ENCODE results near the gene GGNBP2.

DNA sequence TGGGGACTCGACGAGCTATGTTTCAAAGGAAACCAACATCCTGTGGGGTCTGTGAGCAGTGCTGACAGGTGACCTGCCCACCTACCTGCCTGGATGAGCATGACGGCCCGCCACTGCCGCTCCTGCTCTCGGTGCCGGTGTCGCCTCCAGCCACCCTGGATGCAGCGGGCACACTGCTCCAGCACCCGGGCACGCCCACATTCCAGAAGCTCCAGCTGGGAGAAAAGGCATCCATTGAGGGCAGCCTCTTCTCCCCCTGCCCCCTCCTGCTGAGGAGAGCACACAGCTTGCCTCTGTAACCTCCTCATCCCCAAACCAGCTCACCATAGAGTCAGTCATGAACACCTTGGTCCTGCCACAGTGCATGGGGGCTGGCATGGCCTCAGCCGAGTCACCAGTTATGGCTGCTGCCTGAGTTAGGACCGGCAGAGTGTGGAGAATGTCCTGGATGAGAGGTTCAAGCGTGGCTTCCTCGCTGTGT, 43.9 kb upstream of the GGNBP2 start:
- TF ChIP-seq, protein P1, sequence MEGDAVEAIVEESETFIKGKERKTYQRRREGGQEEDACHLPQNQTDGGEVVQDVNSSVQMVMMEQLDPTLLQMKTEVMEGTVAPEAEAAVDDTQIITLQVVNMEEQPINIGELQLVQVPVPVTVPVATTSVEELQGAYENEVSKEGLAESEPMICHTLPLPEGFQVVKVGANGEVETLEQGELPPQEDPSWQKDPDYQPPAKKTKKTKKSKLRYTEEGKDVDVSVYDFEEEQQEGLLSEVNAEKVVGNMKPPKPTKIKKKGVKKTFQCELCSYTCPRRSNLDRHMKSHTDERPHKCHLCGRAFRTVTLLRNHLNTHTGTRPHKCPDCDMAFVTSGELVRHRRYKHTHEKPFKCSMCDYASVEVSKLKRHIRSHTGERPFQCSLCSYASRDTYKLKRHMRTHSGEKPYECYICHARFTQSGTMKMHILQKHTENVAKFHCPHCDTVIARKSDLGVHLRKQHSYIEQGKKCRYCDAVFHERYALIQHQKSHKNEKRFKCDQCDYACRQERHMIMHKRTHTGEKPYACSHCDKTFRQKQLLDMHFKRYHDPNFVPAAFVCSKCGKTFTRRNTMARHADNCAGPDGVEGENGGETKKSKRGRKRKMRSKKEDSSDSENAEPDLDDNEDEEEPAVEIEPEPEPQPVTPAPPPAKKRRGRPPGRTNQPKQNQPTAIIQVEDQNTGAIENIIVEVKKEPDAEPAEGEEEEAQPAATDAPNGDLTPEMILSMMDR (IDR thresholded peaks at IDR 0.05), result no peak
- TF ChIP-seq POLR2A (IDR thresholded peaks at IDR 0.05), result no peak

Measured in uterus (tissue), 2 donors.